Heart right ventricle (tissue), 16 donors: Measurements from ENCODE around the gene CDC27. TPM values are rescaled to one million over a fixed set of nuclear protein-coding genes. Genes with fewer than 3 reads are reported as not detected.
A peak's percentile ranks its signal among the peaks of the same experiment; 100 is the strongest.

Source experiments
- ATAC-seq, 8 donors: fragments of 200-7000 bp; cut with Tn5 transposase; one replicate each; pipeline ENCODE4 v1.9.1; 2020; ENCODE audit warnings: mild to moderate bottlenecking in 8 of 8, moderate library complexity in 8 of 8, moderate number of reproducible peaks in 1 of 8
- DNase-seq, 2 donors: peaks; one replicate each; pipeline ENCODE4 v3.0.0-alpha.2; 2020
- H3K27ac ChIP-seq, 10 donors: fragments of 200-600 bp; sonication (generic) in 2 of 10; one replicate each; pipeline versions ENCODE4 v1.5.0 to v1.8.0; 2020 to 2022; ENCODE audit warnings: mild to moderate bottlenecking in 3 of 10
- H3K27me3 ChIP-seq, 7 donors: fragments of 200-600 bp; one replicate each; pipeline ENCODE4 v1.8.0; 2021 to 2022; ENCODE audit warnings: mild to moderate bottlenecking in 2 of 7
- H3K36me3 ChIP-seq, 9 donors: fragments of 200-600 bp; sonication (generic) in 1 of 9; one replicate each; pipeline versions ENCODE4 v1.5.0 to v1.8.0; 2020 to 2022; ENCODE audit warnings: mild to moderate bottlenecking in 2 of 9
- H3K4me1 ChIP-seq, 9 donors: fragments of 200-600 bp; sonication (generic) in 1 of 9; one replicate each; pipeline versions ENCODE4 v1.5.0 to v1.8.0; 2020 to 2022; ENCODE audit warnings: mild to moderate bottlenecking in 4 of 9
- H3K4me3 ChIP-seq, 10 donors: fragments of 200-600 bp; sonication (generic) in 2 of 10; one replicate each; pipeline versions ENCODE4 v1.5.0 to v1.8.0; 2020 to 2022; ENCODE audit warnings: mild to moderate bottlenecking in 7 of 10, moderate library complexity in 2 of 10
- H3K9me3 ChIP-seq, 11 donors: fragments of 200-600 bp in 10 of 11; sonication (generic) in 2 of 11; one replicate each; pipeline versions ENCODE4 v1.5.0 to v1.8.0; 2013 to 2022; ENCODE audit warnings: mild to moderate bottlenecking in 2 of 11, control low read depth in 1 of 11, moderate library complexity in 1 of 11
- WGBS, 2 donors: extraction: QIAGEN DNeasy Blood & Tissue Kit; methylation state at CpG; one replicate each; pipeline ENCODE4 v1.1.7; 2013; ENCODE audit warnings: inconsistent platforms in 1 of 2; 5-methylcytosine and 5-hydroxymethylcytosine counted together
- intact Hi-C, 10 donors: fragments of 100-400 bp; cut with DNase I; formaldehyde crosslinking; loops; one replicate each; pipeline versions ENCODE4 v1.11.1 to v1.14.2; 2022
- polyA plus RNA-seq, 2 donors: library from polyadenylated mRNA; stranded (reverse); fragments of 200-250 nt; gene quantifications; one replicate each; pipeline ENCODE4 v1.2.3, GENCODE V29; 2013
- total RNA-seq, 10 donors: library from RNA; stranded (reverse); fragmentation: NEBNext Ultra II Directional in 3 of 10; extraction: Animal tissue kit (Norgen Biotek cat#: 25700) in 3 of 10; gene quantifications; one replicate each; pipeline versions ENCODE4 v1.2.1 to v1.2.4, GENCODE V29; 2021 to 2023
- TF ChIP-seq, protein P1 (sequence below), 9 donors: fragments of 200-600 bp; sonication (generic) in 2 of 9; IDR thresholded peaks; one replicate each; pipeline versions ENCODE4 v1.5.0 to v1.8.0; 2021 to 2022; ENCODE audit warnings: antibody characterized with exemption in 9 of 9, mild to moderate bottlenecking in 5 of 9, moderate library complexity in 1 of 9
- donor health status: Arrhythmogenic right ventricular cardiomyopathy.
- donor health status: ischemic (EF 13 %, LVEDD 7.1; RV severe dilation, severe dysfunction).
- donor health status: healthy with polysubstance abuse.
- donor health status: DM: no; HTN: yes; CAD: no.
- donor health status: DM: no; HTN: no; CAD: no.
- donor health status: ischemic (EF 25% LVEDD 6.9; RV normal size, moderate dysfunction).
- donor health status: ischemic (EF 25% LVEDD 5.7; RV mildly dilated, moderate dysfunction).
- donor health status: healthy.
- donor health status: DM: yes; HTN: yes; CAD: no.
- donor health status: Ischemic cardiomyopathy.
- donor health status: ischemic (EF 35%, LVEDD 5.7; RV mildly dilated, moderate dysfunction).
- donor health status: nonischemic (EF 11% LVEDD 7.7; RV severe dilation, severe dysfunction).
- donor health status: DM: yes; HTN: yes; CAD: no.
- donor health status: PGD.
- donor health status: ischemic (EF 29% LVEDD 5.4; RV normal size, mild dysfunction).
- donor health status: nonischemic (EF 23%, LVEDD 6.1; RV moderate dilation, normal function).

Gene CDC27
- total and polyA plus RNA-seq, 12 donors = 14.0 to 103 (median 79.7) TPM

DNA sequence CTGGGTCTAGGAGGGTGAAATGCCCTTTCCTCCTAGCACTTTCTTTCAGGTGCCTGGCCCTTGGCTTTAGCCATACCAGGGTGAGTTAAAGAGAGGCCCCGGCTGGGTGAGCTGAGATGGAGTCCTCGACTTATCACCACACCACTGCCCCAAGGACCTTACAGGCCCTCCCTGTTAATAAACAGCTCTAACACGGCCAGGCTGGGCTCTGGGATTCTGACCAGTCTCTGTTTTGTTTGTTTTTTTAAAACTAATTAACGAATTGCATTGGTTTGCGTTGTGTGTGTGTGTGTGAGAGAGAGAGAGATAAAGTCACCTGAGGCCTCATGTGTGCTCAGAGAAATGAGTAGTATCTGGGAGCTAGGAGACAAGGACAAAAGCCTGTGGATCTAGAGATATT is 34.4 kb upstream of the CDC27 start:
- intact Hi-C loops = loop anchor here in 2 of 10 donors (5.0 to 10.0 kb wide), 2 partner anchors 36 to 49 kb away; partner anchors contain the start of gene CDC27 (in 1 of the 2)
- 87 to 93% methylated on average over 5 of the region's 5 CpGs for WGBS, 2 donors
- Histone ChIP-seq H3K36me3 (no peaks in the 10 kb centered on the region), H3K9me3 (no peaks in the 10 kb centered on the region), H3K27me3 (no peaks in the 10 kb centered on the region), H3K27ac (peak overlapping the region in 9 of 10 donors; percentile 84 to 97 (median 88)), H3K4me1 (peaks cover 26 to 72% (median 49%) of the 10 kb centered on the region in 9 donors), H3K4me3 (no peak overlapping the region)
- ATAC-seq (no peak), DNase-seq (no peak)
- TF ChIP-seq, protein P1, sequence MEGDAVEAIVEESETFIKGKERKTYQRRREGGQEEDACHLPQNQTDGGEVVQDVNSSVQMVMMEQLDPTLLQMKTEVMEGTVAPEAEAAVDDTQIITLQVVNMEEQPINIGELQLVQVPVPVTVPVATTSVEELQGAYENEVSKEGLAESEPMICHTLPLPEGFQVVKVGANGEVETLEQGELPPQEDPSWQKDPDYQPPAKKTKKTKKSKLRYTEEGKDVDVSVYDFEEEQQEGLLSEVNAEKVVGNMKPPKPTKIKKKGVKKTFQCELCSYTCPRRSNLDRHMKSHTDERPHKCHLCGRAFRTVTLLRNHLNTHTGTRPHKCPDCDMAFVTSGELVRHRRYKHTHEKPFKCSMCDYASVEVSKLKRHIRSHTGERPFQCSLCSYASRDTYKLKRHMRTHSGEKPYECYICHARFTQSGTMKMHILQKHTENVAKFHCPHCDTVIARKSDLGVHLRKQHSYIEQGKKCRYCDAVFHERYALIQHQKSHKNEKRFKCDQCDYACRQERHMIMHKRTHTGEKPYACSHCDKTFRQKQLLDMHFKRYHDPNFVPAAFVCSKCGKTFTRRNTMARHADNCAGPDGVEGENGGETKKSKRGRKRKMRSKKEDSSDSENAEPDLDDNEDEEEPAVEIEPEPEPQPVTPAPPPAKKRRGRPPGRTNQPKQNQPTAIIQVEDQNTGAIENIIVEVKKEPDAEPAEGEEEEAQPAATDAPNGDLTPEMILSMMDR (IDR thresholded peaks at IDR 0.05) = no peak

DNA sequence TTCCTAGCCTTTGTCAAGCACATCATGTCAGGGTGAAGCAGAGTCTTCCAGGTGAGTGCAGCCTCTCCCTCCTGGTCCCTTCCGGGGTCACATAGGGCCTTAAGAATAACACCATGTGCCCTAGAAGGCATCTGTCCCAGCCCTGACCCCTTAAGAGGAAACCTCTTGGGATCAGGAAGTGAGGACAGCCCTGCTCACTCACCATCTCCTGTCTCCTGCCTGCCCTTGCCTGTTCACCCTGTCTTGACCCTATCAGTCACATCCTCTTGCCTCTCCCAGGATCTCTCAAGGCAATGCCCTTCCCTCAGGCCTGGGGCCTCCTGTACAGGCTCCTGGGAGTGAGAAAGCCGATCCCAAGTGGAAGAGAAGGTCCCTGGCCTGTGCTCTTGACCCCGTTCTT is 33.9 kb upstream of the CDC27 start:
- TF ChIP-seq, protein P1 (IDR thresholded peaks at IDR 0.05) = no peak
- Histone ChIP-seq H3K4me1 (peaks cover 26 to 73% (median 50%) of the 10 kb centered on the region in 9 donors), H3K9me3 (no peaks in the 10 kb centered on the region), H3K27ac (peak overlapping the region in 8 of 10 donors; percentile 84 to 97 (median 89)), H3K36me3 (no peaks in the 10 kb centered on the region), H3K27me3 (no peaks in the 10 kb centered on the region), H3K4me3 (no peak overlapping the region)
- 69 to 70% methylated on average over 3 of the region's 3 CpGs for WGBS, 2 donors
- no peak for DNase-seq
- peak in 3 of 8 donors; percentile 25 to 49 (median 48) for ATAC-seq
- intact Hi-C loops = loop anchor here in 2 of 10 donors (5.0 to 10.0 kb wide), 2 partner anchors 36 to 48 kb away; partner anchors contain the start of gene CDC27 (in 1 of the 2)

DNA sequence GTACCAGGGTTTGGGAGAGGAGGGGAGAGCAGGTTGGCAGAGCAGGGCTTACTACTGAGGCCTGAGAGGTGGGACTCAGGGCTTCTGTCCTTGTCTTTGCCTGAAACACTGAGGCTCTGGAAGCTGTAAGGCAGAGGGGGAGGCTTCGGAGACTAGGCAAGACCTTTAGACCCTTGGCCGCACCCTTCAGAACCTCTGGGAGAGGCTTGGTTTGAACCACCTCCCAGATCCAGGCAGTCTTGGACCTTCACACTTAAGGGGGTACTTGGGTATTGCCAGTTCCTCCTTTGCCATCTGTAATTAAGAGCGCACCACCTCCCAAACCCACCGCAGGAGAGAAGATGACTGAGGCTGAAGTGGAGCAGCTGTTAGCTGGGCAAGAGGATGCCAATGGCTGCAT is 33.0 kb upstream of the CDC27 start:
- Histone ChIP-seq H3K27me3 (no peaks in the 10 kb centered on the region), H3K4me1 (peaks cover 26 to 76% (median 50%) of the 10 kb centered on the region in 9 donors)
- intact Hi-C loops = loop anchor here in 2 of 10 donors (5.0 to 10.0 kb wide), 2 partner anchors 35 to 47 kb away; partner anchors contain the start of gene CDC27 (in 1 of the 2)

DNA sequence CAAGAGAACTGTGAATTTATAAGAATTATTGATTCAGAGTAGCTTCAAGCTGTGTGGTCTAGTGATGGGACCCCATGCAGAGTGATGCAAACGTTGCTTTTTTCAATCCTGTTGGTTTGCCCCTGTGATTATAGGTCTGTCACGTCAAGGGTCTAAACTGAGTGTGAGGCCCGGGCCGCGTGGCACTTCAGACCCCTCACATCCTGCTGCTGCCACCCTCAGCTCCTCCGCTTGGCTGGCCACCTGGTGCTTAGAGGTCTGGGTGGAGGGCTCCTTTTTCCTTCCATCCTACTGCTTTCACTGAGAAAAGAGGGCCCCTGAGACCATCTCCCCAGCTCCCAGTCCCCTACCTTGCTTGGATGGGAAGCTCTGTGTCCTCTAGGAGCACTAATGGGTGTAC is 32.1 kb upstream of the CDC27 start:
- Histone ChIP-seq H3K4me1 (peaks cover 25 to 75% (median 49%) of the 10 kb centered on the region in 9 donors), H3K4me3 (no peak overlapping the region), H3K9me3 (no peaks in the 10 kb centered on the region), H3K27ac (no peak overlapping the region), H3K27me3 (no peaks in the 10 kb centered on the region), H3K36me3 (no peaks in the 10 kb centered on the region)
- TF ChIP-seq, protein P1 (IDR thresholded peaks at IDR 0.05) = no peak
- ATAC-seq (no peak), DNase-seq (no peak)
- intact Hi-C loops = loop anchor here in 2 of 10 donors (5.0 to 10.0 kb wide), 2 partner anchors 34 to 46 kb away; partner anchors contain the start of gene CDC27 (in 1 of the 2)
- WGBS, 2 donors = 83 to 91% methylated on average over 6 of the region's 6 CpGs

More for the DNA sequence above, 33.0 kb upstream of the CDC27 start:
- Histone ChIP-seq H3K36me3 (no peaks in the 10 kb centered on the region), H3K27ac (no peak overlapping the region), H3K9me3 (no peaks in the 10 kb centered on the region), H3K4me3 (no peak overlapping the region)
- 98 to 99% methylated on average over 4 of the region's 4 CpGs for WGBS, 2 donors
- no peak for DNase-seq
- no peak for ATAC-seq
- TF ChIP-seq, protein P1 (IDR thresholded peaks at IDR 0.05) = no peak
